Activated CD4-positive, CD25-positive, alpha-beta regulatory T cell treated with anti-CD3 and anti-CD28 coated beads, Interleukin-2, amount 50 U/mL, for 24 hours (primary cell): Measurements from ENCODE around the gene PLCB1.
A peak's percentile ranks its signal among the peaks of the same experiment; 100 is the strongest.

Experiments
- ATAC-seq, 2 donors: fragments of 150-1000 bp; cut with Tn5 transposase; one replicate each; pipeline ENCODE4 v1.10.0; 2021; ENCODE audit warnings: mild to moderate bottlenecking in 1 of 2, moderate library complexity in 1 of 2

Gene PLCB1

GRCh38 chr20:8304124-8304816 is 172.2 kb downstream of the PLCB1 start:
- no peak for ATAC-seq

- ATAC-seq, result peak; percentile 48 to 58
Measured at GRCh38 chr20:8305449-8305978, 173.4 kb downstream of the PLCB1 start.

GRCh38 chr20:8306937-8307336 is 174.9 kb downstream of the PLCB1 start:
- no peak for ATAC-seq

- ATAC-seq, result no peak
Measured at GRCh38 chr20:8309634-8310033, 177.6 kb downstream of the PLCB1 start.

- no peak for ATAC-seq
Measured at GRCh38 chr20:8310618-8311017, 178.6 kb downstream of the PLCB1 start.

- no peak for ATAC-seq
Measured at GRCh38 chr20:8313073-8313472, 181.0 kb downstream of the PLCB1 start.

GRCh38 chr20:8315639-8316573 is 183.8 kb downstream of the PLCB1 start:
- ATAC-seq, result no peak

- ATAC-seq, result no peak
Measured at GRCh38 chr20:8317448-8317847, 185.4 kb downstream of the PLCB1 start.

- ATAC-seq, result no peak
Measured at GRCh38 chr20:8318965-8319625, 187.0 kb downstream of the PLCB1 start.

- ATAC-seq, result no peak
Measured at GRCh38 chr20:8320306-8320705, 188.2 kb downstream of the PLCB1 start.

- ATAC-seq, result no peak
Measured at GRCh38 chr20:8321001-8321400, 188.9 kb downstream of the PLCB1 start.

GRCh38 chr20:8322662-8323217 is 190.7 kb downstream of the PLCB1 start:
- ATAC-seq, result no peak

GRCh38 chr20:8326191-8326590 is 194.1 kb downstream of the PLCB1 start:
- no peak for ATAC-seq

GRCh38 chr20:8326899-8327298 is 194.8 kb downstream of the PLCB1 start:
- no peak for ATAC-seq

GRCh38 chr20:8328189-8328588 is 196.1 kb downstream of the PLCB1 start:
- ATAC-seq, result no peak

GRCh38 chr20:8330319-8330784 is 198.3 kb downstream of the PLCB1 start:
- ATAC-seq, result no peak

- ATAC-seq, result no peak
Measured at GRCh38 chr20:8330785-8331695, 199.0 kb downstream of the PLCB1 start.

- ATAC-seq, result no peak
Measured at GRCh38 chr20:8331740-8332412, 199.8 kb downstream of the PLCB1 start.

GRCh38 chr20:8334641-8335040 is 202.6 kb downstream of the PLCB1 start:
- ATAC-seq, result no peak

- no peak for ATAC-seq
Measured at GRCh38 chr20:8335059-8335458, 203.0 kb downstream of the PLCB1 start.
